Spleen (tissue), 11 donors: ENCODE data around the gene NOL3. TPM values are rescaled to one million over a fixed set of nuclear protein-coding genes. Genes with fewer than 3 reads are reported as not detected.

Experiments
- DNase-seq: peaks from one replicate; pipeline ENCODE4 v3.0.0-alpha.2; 2020
- H3K27ac ChIP-seq, 8 donors: fragments of 200-600 bp; sonication (generic) in 7 of 8; 1 replicate in 4 of 8; 2 replicates in 4 of 8; pipeline versions ENCODE4 v1.5.0 to v1.8.0; 2016 to 2021; ENCODE audit warnings: inconsistent platforms in 4 of 8, mild to moderate bottlenecking in 4 of 8, moderate library complexity in 1 of 8
- H3K27me3 ChIP-seq, 7 donors: fragments of 200-600 bp; sonication (generic) in 6 of 7; replicated peaks in 1 of 7; 1 replicate in 4 of 7; 2 replicates in 3 of 7; pipeline versions ENCODE4 v1.5.0 to v1.8.0; 2016 to 2021; ENCODE audit warnings: inconsistent platforms in 3 of 7, mild to moderate bottlenecking in 1 of 7
- H3K36me3 ChIP-seq, 6 donors: fragments of 200-600 bp; sonication (generic) in 5 of 6; 1 replicate in 4 of 6; 2 replicates in 2 of 6; pipeline versions ENCODE4 v1.5.0 to v1.8.0; 2016 to 2021; ENCODE audit warnings: inconsistent platforms in 2 of 6
- H3K4me1 ChIP-seq, 6 donors: fragments of 200-600 bp; sonication (generic) in 5 of 6; 1 replicate in 3 of 6; 2 replicates in 3 of 6; pipeline versions ENCODE4 v1.5.0 to v1.8.0; 2016 to 2021; ENCODE audit warnings: inconsistent platforms in 3 of 6
- H3K4me3 ChIP-seq, 8 donors: fragments of 200-600 bp; sonication (generic) in 7 of 8; 1 replicate in 4 of 8; 2 replicates in 4 of 8; pipeline versions ENCODE4 v1.5.0 to v1.8.0; 2016 to 2021; ENCODE audit warnings: inconsistent platforms in 4 of 8, mild to moderate bottlenecking in 4 of 8, moderate library complexity in 2 of 8
- H3K9me3 ChIP-seq, 8 donors: fragments of 200-600 bp; sonication (generic) in 7 of 8; 1 replicate in 4 of 8; 2 replicates in 4 of 8; pipeline versions ENCODE4 v1.5.0 to v1.8.0; 2016 to 2021; ENCODE audit warnings: inconsistent platforms in 4 of 8
- POLR2A ChIP-seq, 3 donors: fragments of 450-650 bp; IDR thresholded peaks; one replicate each; pipeline ENCODE4 v1.5.1; 2017; ENCODE audit warnings: antibody characterized with exemption in 3 of 3, mild to moderate bottlenecking in 1 of 3
- POLR2AphosphoS5 ChIP-seq, 3 donors: sonication (generic); formaldehyde crosslinking; IDR thresholded peaks; one replicate each; pipeline ENCODE4 v1.5.1; 2017; ENCODE audit warnings: antibody characterized with exemption in 3 of 3
- WGBS, 5 donors: extraction: QIAGEN DNeasy Blood & Tissue Kit in 3 of 5; methylation state at CpG; one replicate each; pipeline versions ENCODE4 v1.1.5 to v1.1.7; 2013 to 2018; 5-methylcytosine and 5-hydroxymethylcytosine counted together
- intact Hi-C: fragments of 100-400 bp; cut with DNase I; formaldehyde crosslinking; loops from one replicate; pipeline ENCODE4 v1.15.0; 2023; ENCODE audit warnings: low total_unique reads
- polyA plus RNA-seq, 3 donors: library from polyadenylated mRNA; stranded (reverse); fragments of 200-250 nt; gene quantifications; one replicate each; pipeline ENCODE4 v1.2.1, GENCODE V29; 2013
- total RNA-seq, 7 donors: library from RNA; depleted of rRNA in 3 of 7; stranded (reverse); fragments of >200 nt in 3 of 7; fragmentation: NEBNext Ultra II Directional in 4 of 7; extraction: Animal tissue kit (Norgen Biotek cat#: 25700) in 4 of 7; gene quantifications; one replicate each; pipeline versions ENCODE4 v1.1.0 to v1.2.1, GENCODE V29; 2016 to 2021
- TF ChIP-seq, protein P1 (sequence below), 11 experiments: fragments of 200-600 bp in 7 of 11; fragments of 450-650 bp in 4 of 11; sonication (generic) in 4 of 11; IDR thresholded peaks in 8 of 11; conservative IDR thresholded peaks in 3 of 11; 1 replicate in 7 of 11; 2 replicates in 4 of 11; pipeline versions ENCODE4 v1.4.0 to v1.8.0; 2016 to 2021; ENCODE audit warnings: antibody characterized with exemption in 11 of 11, inconsistent platforms in 4 of 11, mild to moderate bottlenecking in 1 of 11
- donor health status: healthy with polysubstance abuse.
- donor health status: DM: no; HTN: no; CAD: no; lungs with moderate emphysema.
- donor health status: DM: no; HTN: no; CAD: no.
- donor health status: Bipolar disorder and iron deficiency.
- donor health status: healthy.
- donor health status: DM: no; HTN: no; CAD: no.
- donor health status: DM: yes; HTN: yes; CAD: no.

The NOL3 gene
- total and polyA plus RNA-seq, 10 donors = 8.2 to 14.2 (median 12.7) TPM

DNA sequence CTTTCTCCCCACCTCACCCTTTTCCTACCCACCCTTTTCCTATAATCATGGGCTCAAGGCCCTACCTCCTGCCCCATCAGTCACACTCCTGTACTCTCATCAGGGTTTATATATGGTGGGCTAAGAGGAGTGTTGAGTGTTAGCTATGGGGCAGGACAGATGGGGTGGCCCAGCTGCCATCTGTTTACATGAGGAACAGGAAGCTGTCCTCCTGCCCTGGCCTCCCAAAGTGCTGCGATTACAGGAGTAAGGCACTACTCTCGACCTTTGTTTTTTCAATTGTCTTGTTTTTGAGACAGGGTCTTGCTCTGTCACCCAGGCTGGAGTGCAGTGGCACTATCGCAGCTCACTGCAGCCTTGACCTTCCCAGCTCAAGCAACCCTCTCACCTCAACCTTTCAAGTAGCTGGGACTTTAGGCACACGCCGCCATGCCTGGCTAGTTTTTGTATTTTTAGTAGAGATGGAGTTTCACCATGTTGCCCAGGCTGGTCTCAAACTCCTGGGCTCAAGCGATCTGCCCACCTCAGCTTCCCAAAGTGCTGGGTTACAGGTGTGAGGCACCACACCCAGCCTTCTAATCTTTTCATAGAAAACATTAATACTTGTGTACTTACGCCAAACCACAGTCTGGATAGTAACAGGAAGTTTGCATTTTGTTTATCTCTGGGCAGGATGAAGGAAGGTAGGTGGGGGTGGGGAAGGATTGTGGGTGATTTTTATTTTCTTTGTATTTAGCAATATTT, 12.3 kb upstream of the NOL3 start:
- DNase-seq = peak; percentile 71
- no peaks in the 10 kb centered on the region for H3K9me3 ChIP-seq
- H3K4me3 ChIP-seq = peak overlapping the region in 3 of 8 donors; percentile 83 to 95 (median 94)
- TF ChIP-seq POLR2A (IDR thresholded peaks at IDR 0.05) = no peak
- TF ChIP-seq, protein P1, sequence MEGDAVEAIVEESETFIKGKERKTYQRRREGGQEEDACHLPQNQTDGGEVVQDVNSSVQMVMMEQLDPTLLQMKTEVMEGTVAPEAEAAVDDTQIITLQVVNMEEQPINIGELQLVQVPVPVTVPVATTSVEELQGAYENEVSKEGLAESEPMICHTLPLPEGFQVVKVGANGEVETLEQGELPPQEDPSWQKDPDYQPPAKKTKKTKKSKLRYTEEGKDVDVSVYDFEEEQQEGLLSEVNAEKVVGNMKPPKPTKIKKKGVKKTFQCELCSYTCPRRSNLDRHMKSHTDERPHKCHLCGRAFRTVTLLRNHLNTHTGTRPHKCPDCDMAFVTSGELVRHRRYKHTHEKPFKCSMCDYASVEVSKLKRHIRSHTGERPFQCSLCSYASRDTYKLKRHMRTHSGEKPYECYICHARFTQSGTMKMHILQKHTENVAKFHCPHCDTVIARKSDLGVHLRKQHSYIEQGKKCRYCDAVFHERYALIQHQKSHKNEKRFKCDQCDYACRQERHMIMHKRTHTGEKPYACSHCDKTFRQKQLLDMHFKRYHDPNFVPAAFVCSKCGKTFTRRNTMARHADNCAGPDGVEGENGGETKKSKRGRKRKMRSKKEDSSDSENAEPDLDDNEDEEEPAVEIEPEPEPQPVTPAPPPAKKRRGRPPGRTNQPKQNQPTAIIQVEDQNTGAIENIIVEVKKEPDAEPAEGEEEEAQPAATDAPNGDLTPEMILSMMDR (IDR thresholded peaks at IDR 0.05 in 8 of 11, conservative IDR thresholded peaks at IDR 0.05 in 3 of 11) = no peak
- no peak for TF ChIP-seq POLR2AphosphoS5 (IDR thresholded peaks at IDR 0.05)
- H3K4me1 ChIP-seq = peaks cover 41 to 92% (median 70%) of the 10 kb centered on the region in 6 donors
- H3K27me3 ChIP-seq = peaks cover 0 to 33% (median 17%) of the 10 kb centered on the region in 7 donors
- intact Hi-C loops = no loop called here
- peaks cover 0 to 7% (median 0%) of the 10 kb centered on the region in 6 donors for H3K36me3 ChIP-seq
- WGBS, 5 donors = 64 to 76% (median 69%) methylated on average over 7 of the region's 7 CpGs
- H3K27ac ChIP-seq = peak overlapping the region in 7 of 8 donors; percentile 8 to 96 (median 92)

DNA sequence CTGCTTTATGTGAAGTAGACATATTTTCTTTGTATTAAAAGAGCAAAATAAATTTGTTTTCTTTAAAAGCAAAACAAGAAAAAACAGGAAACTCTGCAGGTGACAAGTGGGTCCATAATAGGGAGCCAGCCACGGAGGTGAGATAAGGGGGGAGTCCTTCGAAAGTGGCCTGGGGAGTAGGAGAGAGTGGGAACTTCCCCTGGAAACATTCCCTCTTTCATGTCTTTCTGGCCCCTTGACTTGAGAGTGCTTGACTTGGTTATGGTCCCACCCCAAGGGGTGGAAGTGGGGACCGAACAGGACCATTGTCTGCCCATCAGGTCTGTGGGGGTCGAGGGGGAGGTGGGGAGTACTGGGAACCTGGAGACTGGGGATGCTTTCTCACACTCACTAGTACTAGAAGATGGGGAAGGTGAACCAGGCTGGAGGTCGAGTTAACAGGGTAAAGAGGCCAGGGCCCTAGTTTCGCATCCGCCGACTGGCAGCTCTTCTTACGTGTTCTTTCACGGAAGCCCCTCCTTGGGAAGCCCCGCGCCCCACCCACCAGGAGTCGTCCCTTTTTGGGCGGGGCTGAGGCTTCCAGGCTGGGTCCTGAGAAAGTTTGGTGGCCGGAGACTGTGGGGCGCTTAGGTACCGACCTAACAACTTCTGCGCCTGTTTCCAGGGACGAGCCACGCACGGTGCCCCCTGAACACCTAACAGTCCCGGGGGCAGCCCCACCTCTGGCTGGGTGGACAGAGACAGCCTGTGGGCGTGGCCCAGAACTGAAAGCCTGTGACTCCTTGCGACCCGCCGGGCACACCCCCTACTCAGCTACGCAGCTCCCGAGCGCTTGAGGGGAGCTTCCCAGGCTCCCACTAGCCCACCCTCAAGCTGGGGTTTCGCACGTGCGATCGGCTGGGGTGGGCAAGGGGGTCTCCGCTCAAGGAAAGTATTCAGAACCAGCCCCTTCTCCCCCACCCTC, 11.4 kb upstream of the NOL3 start:
- Histone ChIP-seq H3K9me3 (no peaks in the 10 kb centered on the region), H3K27me3 (peaks cover 4 to 42% (median 26%) of the 10 kb centered on the region in 7 donors), H3K4me3 (peak overlapping the region; percentile 83 to 95 (median 94)), H3K27ac (peak overlapping the region; percentile 80 to 96 (median 92)), H3K4me1 (peaks cover 50 to 96% (median 78%) of the 10 kb centered on the region in 6 donors), H3K36me3 (peaks cover 0 to 7% (median 0%) of the 10 kb centered on the region in 6 donors)
- DNase-seq = peak; percentile 93
- intact Hi-C loops = no loop called here
- WGBS, 5 donors = 5 to 13% (median 7%) methylated on average over 15 to 34 of the region's 34 CpGs
- TF ChIP-seq, protein P1 (IDR thresholded peaks at IDR 0.05 in 8 of 11, conservative IDR thresholded peaks at IDR 0.05 in 3 of 11) = no peak
- TF ChIP-seq POLR2AphosphoS5 (IDR thresholded peaks at IDR 0.05) = peak in 2 of 3 donors; percentile 54 to 67

DNA sequence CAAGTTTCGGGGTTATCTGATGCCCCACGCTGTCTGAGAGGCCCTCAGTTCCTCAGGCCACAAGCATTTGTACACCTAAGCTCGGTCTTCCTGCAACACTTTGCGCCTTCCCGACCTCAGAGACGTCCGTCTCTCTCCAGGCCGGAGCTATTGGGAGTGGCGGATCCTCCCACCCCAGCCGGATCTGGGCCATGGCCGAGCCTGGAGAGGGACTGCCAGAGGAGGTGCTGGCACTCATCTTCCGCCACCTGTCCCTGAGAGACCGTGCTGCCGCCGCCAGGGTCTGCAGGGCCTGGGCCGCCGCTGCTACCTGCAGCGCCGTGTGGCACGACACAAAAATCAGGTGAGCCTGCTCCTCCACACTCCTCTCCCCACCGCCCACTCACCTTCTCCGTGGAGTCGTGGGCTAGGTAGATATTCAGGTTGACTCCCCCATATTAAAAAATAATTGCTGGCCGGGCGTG, 8.7 kb upstream of the NOL3 start:
- intact Hi-C loops = no loop called here
- Histone ChIP-seq H3K4me1 (peaks cover 48 to 96% (median 79%) of the 10 kb centered on the region in 6 donors), H3K36me3 (no peaks in the 10 kb centered on the region), H3K9me3 (no peaks in the 10 kb centered on the region), H3K27me3 (peaks cover 4 to 59% (median 51%) of the 10 kb centered on the region in 7 donors), H3K4me3 (peak overlapping the region in 5 of 8 donors; percentile 83 to 95 (median 94)), H3K27ac (peak overlapping the region in 1 of 8 donors; percentile 95)
- TF ChIP-seq POLR2AphosphoS5 (IDR thresholded peaks at IDR 0.05) = peak in 2 of 3 donors; percentile 6 to 19
- TF ChIP-seq, protein P1 (IDR thresholded peaks at IDR 0.05 in 8 of 11, conservative IDR thresholded peaks at IDR 0.05 in 3 of 11) = no peak
- DNase-seq = peak; percentile 85
- 46 to 66% (median 55%) methylated on average over 23 to 25 of the region's 25 CpGs for WGBS, 5 donors
